ENCODE results near the gene SIPA1L3.

The SIPA1L3 gene

DNA sequence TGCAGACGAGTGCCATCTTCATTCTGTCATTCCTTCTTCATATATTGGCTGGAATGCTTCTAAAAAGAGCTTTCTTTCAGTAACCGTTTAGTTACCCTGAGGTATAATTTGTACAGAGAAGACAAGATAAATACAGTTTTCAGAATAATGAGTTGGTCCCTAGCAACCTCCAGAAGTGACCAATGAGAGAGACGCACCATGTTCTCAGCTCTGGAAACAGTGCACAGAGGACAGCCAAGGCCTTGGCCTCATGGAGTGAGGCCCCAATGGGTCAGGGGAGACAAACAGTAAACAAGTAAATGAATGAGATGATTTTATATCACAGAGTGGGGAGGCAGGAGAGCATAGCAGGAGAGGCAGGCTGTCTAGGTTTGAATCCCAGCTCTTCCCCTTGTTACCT lies 226.3 kb downstream of the SIPA1L3 start:
- in situ Hi-C loops (cut with HindIII; ENCODE audit: low sequenced_read_pairs), result loop anchor here (5.0 to 10.0 kb wide), 2 partner anchors 61 to 171 kb away; no protein-coding TSS in a partner anchor

DNA sequence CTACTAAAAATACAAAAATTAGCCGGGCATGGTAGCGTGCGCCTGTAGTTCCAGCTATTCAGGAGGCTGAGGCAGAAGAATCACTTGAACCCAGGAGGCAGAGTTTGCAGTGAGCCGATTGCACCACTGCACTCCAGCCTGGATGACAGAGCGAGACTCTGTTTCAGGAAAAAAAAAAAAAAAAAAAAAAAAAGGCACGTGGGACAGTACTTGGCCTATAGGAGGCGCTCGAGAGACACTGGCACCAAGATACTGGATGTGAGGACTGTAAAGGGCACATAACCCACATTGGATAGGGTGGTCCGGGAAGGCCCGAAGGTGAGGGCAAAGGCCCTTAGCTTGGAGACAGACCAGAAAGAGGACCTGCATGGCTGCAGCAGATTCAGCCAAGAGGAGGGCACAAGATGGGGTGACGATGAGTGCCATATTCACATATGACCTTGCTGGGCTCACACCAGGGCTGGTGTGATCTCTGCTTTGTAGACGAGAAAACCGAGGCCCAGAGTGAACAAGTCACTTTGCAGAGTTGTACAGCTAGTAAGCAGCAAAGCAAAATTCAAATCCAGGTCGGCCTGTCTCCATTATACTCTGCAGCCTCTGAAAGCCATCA lies 227.6 kb downstream of the SIPA1L3 start:
- in situ Hi-C loops (cut with HindIII; ENCODE audit: low sequenced_read_pairs), result loop anchor here (5.0 to 10.0 kb wide), 2 partner anchors 60 to 172 kb away; no protein-coding TSS in a partner anchor

DNA sequence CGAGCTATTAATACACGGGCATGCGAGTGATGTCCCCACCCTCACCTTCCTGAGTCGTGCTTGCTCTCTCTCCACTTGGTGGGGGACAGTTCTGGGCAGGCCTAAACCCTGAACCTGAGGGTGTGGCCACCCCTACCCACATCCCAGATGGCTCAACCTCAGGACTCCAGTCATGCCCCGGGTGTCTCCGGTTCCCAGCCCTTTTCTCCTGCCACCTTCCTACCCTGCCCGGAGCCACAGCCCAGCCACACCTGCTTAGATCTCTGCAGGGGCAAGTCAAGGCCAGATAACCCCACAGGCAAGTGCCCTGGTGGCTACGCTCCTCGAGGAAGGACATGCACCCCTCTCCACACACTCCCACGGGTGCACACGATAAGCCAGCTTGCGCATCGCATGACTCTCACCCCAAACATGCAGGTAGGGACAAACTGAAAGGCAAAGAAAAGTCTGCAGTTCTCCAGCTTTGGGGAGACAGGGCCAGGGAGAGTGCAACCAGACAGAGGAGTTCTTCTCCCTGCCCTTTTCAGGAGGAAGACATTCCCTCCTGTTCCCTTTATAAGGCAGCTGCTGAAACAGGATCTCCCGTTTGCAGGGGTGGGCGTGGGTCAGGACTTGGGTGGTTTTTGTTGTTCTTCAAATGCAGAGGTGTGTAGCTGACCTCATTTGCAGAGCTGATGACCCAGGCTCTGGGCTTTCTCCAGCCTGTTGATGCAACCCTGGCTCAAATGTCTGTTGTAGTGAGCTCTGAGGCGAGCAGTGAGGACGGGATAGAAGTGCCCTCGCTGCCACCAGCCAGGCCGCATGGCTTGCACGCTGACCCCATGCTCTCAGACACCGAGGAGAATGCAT lies 228.4 kb downstream of the SIPA1L3 start:
- in situ Hi-C loops (cut with HindIII; ENCODE audit: low sequenced_read_pairs), result loop anchor here (10.0 kb wide), 1 partner anchor 59 kb away; no protein-coding TSS in a partner anchor

DNA sequence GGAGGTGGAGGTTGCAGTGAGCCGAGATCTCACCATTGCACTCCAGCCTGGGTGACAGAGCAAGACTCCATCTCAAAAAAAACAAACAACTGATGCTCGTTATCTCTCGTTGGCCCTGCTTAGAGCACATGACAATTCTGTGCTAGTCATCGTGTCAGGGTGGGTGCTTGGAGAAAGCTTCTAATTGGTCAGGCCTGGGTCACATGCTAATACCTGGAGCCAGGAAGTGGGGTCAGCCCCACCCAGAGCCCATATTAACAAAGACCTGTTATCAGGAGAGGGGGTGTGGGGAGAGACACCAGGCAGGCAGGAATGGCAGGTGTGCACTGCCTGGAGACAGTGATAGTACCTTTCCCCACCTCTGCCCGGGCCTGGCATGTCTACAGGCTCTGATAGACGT lies 232.1 kb downstream of the SIPA1L3 start:
- in situ Hi-C loops (cut with HindIII; ENCODE audit: low sequenced_read_pairs), result loop anchor here (10.0 kb wide), 1 partner anchor 56 kb away; no protein-coding TSS in a partner anchor

DNA sequence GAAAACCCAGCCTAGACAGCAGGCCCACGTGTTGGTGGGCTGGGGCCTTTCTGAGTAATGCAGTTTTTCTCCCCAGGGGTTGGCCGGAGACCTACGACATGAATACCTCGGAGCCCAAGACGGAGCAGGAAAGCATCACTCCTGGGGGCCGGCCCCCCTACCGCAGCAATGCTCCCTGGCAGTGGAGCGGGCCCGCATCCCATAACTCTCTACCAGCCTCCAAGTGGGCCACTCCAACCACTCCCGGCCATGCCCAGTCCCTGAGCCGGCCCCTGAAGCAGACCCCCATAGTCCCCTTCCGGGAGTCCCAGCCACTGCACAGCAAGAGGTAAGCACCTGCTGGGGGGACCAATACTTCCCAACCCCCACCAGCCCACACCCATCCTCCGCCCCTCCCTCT lies 234.1 kb downstream of the SIPA1L3 start:
- in situ Hi-C loops (cut with HindIII; ENCODE audit: low sequenced_read_pairs), result loop anchor here (5.0 kb wide), 1 partner anchor 91 kb away; no protein-coding TSS in a partner anchor

DNA sequence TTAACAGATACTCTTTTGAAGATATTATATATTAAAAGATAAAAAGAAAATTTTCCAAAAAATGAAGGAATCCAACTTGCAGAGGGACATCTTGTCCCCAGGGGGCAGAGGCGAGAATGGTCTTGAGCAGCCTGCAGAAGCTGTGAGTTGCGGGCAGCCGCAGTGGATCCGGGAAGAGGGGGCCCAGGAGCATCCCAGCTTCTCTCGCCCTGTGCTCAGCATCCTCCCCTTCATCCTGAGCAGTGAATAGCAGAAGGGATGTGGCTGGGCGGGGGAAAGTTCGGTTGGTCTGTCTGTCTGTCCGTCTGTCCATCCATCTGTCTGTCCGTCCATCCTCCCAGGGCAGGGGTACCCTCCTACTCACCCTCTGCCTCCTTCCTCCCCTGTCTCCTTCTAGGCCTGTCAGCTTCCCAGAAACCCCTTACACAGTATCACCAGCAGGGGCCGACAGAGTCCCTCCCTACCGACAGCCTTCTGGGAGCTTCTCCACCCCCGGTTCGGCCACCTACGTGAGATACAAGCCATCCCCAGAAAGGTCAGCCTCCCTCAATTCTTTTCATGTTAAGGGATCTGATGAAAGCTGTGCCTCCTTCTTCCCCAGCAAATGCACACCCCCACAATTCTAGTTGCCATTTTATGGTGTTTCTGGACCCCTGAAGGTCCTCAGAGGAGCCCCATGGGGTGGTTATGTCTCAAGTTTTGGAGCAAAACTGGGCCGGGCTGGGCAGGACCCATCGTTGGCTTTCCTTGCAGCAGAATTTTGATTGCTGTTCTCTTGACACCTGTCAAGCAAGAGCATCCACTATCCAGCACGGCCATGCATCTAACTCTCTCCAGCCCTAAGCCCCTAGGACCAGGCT lies 235.4 kb downstream of the SIPA1L3 start:
- in situ Hi-C loops (cut with HindIII; ENCODE audit: low sequenced_read_pairs), result loop anchor here (5.0 kb wide), 1 partner anchor 90 kb away; no protein-coding TSS in a partner anchor

DNA sequence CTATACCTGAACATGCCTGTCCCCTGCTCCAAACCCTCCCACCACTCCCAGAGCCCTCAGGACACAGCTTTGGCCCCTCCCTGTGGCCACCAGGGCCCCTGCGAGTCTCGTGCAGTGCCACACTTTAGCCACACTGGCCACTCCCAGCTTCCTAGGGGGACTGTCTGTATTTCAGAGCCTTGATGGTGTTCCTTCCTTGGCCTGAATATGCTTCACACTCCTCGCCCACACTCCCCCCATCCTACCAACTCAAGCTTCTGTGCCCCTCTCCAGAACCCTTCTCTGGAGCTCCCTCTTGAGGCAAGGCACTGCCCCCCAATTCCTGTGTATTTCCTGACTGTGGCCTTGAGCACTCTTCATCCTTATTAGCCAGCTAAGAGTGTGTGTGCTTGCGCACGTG lies 236.8 kb downstream of the SIPA1L3 start:
- in situ Hi-C loops (cut with HindIII; ENCODE audit: low sequenced_read_pairs), result loop anchor here (5.0 kb wide), 1 partner anchor 88 kb away; no protein-coding TSS in a partner anchor

DNA sequence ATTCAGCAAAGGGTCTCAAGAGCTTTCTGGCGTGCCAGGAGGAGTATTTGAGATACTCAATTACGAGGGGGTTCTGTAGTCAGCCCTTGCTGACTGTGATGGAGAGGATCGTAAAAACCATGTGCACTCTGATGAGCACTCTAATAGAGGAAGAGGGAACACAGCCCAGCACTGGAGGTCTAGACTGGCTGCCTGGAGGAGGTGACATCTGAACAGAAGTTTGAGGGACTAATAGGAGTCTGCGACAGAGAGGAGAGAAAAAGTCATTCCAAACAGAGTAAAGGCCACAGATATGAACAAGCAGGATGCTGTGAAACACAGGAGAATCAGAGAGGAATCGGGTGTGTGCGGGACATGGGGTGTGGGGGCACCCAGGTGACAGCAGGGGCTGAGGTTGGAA lies 237.7 kb downstream of the SIPA1L3 start:
- in situ Hi-C loops (cut with HindIII; ENCODE audit: low sequenced_read_pairs), result loop anchor here (5.0 kb wide), 1 partner anchor 88 kb away; no protein-coding TSS in a partner anchor

DNA sequence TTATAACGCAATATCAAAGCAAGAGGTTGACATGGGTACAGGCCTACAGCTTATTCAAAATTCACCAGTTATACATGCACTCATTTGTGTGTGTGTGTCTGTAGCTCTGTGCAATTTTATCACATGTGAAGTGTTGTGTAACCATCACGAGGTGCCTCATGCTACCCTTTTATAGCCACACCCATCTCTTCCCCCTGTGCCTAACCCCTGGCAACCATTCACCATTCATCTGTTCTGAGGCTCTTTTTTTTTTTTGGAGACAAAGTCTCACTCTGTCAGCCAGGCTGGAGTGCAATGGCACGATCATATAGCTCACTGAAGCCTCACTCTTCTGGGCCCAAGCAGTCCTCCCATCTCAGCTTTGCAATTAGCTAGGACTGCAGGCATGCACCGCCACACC lies 238.6 kb downstream of the SIPA1L3 start:
- in situ Hi-C loops (cut with HindIII; ENCODE audit: low sequenced_read_pairs), result no loop called here

DNA sequence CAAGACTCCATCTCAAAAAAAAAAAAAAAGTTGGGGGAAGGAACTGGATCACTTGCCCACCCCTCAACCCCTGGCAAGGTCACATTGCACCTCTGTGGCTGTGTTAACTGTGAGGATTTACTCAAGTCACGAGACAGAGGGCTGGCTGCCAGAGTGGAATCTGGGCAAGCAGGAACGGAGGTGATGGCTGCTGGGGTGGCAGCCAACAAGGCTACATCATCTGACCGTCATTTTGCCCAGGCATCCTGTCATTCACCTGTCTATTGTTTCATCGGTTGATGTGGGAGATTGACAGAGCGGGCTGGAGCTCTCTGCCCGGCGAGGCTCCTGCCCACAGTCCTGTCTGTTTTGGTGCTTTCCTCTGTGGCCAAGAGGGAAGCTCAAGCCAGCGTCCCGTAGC lies 241.3 kb downstream of the SIPA1L3 start:
- in situ Hi-C loops (cut with HindIII; ENCODE audit: low sequenced_read_pairs), result no loop called here

DNA sequence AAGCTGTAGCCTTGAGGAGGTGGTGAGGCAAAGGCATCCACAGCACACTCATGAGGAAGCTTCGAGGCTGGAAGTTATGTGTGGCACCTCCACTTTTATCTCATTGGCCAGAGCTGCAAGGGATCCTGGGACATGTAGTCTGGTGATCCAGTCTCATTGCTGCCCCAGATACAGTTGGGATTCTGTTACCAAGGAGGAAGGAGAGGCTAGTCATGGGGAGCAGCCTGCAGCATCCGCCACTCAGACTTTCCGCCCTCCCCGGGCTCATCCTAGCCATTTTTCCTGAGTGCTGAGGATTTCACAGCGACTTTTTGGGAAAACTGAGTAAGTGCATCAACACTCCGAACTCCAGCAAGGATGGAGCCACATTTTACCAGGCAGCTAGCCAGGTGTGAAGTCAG lies 242.7 kb downstream of the SIPA1L3 start:
- in situ Hi-C loops (cut with HindIII; ENCODE audit: low sequenced_read_pairs), result no loop called here

DNA sequence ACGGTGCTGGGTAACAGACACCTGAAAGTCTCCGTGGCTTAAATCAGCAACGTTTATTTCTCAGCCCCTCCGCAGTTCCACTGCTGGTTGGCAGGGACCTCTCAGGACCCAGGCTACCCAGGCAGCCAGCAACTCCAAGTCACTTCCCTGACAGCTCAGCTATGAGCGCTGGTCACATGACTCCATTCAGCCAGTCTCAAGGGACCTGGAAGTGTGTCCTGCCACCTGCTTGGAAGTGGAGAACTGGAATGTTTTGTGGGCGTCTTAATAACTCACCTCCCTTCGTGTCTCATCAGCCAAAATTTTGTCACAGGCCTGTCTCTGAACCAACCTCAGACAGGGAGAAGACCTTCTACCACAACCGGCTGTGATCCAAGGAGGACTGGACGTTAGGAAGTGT lies 244.2 kb downstream of the SIPA1L3 start:
- in situ Hi-C loops (cut with HindIII; ENCODE audit: low sequenced_read_pairs), result no loop called here

DNA sequence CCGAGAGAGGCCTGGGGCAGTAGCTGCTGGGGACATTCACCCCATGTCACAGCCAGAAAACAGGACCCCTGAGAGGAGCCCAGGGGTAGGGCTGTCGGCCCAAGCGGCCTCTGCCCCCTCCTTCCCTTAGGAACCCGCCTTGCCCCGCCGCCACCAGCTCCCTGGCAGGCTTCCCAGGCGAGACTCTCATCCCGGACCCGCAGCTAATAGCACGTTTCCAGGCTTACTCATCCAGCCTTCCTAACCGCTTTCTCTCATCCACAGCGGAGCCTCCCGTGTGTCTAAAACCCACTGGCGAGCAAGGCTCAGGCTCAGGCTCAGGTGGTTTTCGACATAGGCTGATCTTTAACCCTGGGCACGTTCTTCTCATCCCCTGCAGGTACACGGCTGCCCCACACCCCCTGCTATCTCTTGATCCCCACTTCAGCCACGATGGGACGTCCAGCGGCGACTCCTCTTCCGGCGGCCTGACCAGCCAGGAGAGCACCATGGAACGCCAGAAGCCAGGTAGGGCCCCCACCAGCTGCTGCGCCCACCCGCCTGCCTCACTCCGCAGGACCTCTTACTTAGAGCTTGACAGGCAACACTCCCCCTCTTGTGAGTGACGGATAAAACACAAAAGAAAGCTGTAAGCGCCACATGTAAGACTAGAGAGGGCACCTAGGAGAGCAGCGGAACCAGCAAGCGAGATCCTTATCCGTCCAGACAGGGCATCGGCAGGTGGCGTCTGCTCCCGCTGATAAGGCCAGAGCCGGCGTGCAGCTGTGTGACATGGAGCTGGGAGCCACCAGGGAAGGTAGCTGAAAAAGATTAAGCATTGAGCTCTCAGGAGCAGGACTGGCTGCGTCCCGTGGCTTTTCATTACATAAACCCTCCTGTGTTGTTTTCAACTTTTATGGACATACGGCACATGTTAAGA lies 245.7 kb downstream of the SIPA1L3 start:
- in situ Hi-C loops (cut with HindIII; ENCODE audit: low sequenced_read_pairs), result no loop called here

DNA sequence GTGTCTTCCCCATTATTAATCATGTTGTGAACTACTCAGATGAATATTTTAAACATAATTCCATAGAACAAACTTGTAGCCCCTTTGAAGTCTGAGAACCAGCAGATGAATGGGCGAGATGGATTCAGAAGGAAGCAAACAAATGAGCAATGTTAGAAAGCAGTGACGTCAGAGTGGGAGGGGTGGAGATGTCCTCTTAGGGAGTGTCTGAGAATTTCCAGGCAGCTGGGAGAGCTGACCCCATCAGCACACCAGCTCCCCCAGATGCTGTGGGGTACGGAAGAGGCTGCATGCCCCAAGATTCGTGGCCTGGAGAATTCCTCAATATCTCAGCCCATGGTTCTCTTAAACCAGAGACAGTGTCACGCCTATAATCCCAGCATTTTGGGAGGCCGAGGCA lies 248.4 kb downstream of the SIPA1L3 start:
- in situ Hi-C loops (cut with HindIII; ENCODE audit: low sequenced_read_pairs), result no loop called here

DNA sequence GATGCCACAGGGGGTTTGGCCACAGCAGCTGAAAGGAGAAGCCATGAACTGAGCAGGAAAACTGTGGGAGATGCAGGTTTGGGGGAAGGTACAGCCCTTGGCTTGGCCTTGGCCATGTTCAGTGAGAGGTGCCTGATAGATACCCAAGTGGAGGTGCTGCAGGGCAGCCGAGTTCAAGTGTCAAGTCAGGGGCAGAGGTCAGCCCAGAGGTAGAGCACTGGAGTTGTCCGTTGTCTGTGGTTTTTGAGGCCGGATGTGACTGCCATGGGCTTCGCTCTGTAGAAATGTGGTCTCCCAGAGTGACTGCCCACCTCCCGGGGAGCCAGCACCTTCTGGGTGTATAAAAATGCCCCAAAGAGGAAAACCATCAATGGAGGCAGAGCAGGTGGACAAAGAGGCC lies 251.7 kb downstream of the SIPA1L3 start:
- in situ Hi-C loops (cut with HindIII; ENCODE audit: low sequenced_read_pairs), result no loop called here

DNA sequence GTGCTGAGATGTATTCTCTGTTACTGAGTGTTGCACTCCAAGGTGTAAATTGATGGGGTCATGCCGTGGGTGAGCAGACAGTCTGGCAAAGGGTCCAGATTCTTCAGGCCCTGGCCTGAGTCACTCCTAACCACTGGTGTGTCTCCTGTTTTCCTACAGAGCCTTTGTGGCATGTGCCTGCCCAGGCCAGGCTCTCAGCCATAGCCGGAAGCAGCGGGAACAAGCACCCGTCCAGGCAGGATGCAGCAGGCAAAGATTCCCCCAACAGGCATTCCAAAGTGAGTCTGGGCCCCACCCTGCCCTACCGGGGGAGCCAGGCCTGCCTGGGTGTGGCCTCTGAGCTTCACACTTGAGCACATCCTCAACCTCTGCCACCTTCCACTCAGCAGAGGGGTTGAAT lies 255.1 kb downstream of the SIPA1L3 start:
- in situ Hi-C loops (cut with HindIII; ENCODE audit: low sequenced_read_pairs), result no loop called here

DNA sequence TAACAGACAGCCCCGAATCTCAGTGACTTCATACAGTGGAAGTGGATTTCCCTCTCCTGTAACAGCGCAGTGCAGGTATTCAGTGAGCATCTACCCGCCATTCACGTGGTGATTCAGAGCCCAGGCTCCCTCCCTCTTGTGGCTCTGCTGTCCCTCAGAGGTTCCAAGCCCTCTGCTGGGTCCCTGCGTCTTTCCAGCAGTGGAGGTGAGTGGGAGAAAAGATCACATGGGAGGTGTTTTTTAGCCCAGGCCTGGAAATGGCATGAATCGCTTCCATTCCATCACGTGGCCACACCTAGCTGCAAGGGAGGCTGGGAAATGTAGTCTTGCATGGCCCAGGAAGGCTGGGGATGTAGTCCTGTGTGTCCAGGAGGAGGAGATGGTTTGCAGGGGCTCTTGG lies 255.6 kb downstream of the SIPA1L3 start:
- in situ Hi-C loops (cut with HindIII; ENCODE audit: low sequenced_read_pairs), result no loop called here

DNA sequence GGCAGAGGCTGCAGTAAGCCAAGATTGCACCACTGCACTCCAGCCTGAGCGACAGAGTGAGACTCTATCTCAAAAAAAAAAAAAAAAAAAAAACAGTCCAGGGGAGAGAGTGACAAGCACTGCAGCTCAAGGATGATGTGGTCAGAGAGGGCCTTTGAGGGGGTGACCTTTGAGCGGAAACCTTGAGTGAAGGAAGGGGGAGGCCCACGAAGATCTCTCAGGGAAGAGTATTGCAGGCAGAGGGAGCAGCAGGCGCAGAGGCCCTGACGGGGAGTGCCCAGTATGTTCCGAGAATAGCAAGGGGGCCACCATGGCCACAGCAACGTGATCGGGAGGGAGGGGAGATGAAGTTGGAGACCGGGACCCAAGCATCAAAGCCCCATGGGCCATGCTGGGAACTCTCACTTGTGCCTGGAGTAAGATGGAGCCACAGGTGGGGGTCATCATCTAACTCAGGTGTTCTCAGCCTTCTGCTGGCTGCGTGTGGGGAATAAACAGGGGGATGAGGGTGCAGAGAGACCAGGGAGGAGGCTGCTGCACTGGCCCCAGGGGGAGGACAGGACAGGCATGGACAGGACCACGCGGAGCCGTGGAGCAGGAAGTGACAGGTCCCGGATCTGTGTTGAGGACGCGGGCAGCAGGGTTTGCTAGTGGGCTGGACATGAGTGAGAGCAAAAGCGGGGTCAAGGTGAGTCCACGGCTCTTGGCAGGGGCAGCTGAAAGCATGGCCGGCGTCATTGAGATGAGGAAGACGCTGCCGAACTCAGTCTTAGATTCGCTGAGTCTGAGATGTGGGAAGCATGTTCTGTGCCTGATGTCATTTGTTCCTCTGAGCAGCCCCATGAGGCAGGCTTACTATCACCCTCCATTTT lies 256.6 kb downstream of the SIPA1L3 start:
- in situ Hi-C loops (cut with HindIII; ENCODE audit: low sequenced_read_pairs), result no loop called here

DNA sequence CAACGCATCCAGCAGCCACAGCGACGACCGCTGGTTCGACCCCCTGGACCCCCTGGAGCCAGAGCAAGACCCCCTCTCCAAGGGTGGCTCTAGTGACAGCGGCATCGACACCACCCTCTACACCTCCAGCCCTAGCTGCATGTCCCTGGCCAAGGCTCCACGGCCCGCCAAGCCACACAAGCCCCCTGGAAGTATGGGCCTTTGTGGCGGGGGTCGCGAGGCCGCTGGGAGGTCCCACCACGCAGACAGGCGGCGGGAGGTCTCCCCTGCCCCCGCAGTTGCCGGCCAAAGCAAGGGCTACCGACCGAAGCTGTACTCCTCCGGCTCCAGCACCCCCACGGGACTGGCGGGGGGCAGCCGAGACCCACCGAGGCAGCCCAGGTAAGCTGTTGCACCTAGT lies 257.5 kb downstream of the SIPA1L3 start:
- in situ Hi-C loops (cut with HindIII; ENCODE audit: low sequenced_read_pairs), result no loop called here
